ENCODE measurements around the gene NFIB. TPM values are rescaled to one million over a fixed set of nuclear protein-coding genes. Genes with fewer than 3 reads are reported as not detected.

The NFIB gene
- total RNA-seq, 1 experiment from 2014 or later, result 75.8 TPM

DNA sequence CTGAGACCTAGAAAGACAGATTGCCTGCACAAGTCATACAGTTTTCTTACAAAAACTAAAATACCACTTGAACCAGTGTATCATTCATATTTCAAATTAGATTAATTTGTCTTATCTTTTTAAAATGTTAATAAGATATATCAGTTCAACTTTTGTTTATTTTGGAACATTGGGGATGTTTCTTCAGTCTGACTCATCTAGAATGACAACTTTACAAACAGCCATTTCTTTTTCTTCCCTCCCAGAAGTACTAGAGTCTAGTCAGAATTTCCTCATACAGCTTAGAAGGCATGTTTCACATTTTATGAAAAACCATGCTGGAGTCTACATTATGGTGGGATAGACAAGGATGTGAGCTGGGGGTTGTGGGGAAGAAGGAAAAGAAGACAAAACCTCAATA lies 262.5 kb downstream of the NFIB start:
- Mint-ChIP-seq H3K36me3 (ENCODE audit: insufficient read depth, unreplicated experiment) (no peaks in the 10 kb centered on the region), H3K27ac (ENCODE audit: unreplicated experiment) (no peak overlapping the region), H3K27me3 (ENCODE audit: unreplicated experiment) (no peaks in the 10 kb centered on the region), H3K4me1 (ENCODE audit: low read depth, unreplicated experiment) (no peaks in the 10 kb centered on the region), H3K4me3 (ENCODE audit: low read depth, unreplicated experiment) (no peak overlapping the region), H3K9me3 (ENCODE audit: low read depth, unreplicated experiment) (no peaks in the 10 kb centered on the region)
- TF ChIP-seq, protein P1, sequence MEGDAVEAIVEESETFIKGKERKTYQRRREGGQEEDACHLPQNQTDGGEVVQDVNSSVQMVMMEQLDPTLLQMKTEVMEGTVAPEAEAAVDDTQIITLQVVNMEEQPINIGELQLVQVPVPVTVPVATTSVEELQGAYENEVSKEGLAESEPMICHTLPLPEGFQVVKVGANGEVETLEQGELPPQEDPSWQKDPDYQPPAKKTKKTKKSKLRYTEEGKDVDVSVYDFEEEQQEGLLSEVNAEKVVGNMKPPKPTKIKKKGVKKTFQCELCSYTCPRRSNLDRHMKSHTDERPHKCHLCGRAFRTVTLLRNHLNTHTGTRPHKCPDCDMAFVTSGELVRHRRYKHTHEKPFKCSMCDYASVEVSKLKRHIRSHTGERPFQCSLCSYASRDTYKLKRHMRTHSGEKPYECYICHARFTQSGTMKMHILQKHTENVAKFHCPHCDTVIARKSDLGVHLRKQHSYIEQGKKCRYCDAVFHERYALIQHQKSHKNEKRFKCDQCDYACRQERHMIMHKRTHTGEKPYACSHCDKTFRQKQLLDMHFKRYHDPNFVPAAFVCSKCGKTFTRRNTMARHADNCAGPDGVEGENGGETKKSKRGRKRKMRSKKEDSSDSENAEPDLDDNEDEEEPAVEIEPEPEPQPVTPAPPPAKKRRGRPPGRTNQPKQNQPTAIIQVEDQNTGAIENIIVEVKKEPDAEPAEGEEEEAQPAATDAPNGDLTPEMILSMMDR (IDR thresholded peaks at IDR 0.05; ENCODE audit: unreplicated experiment), result no peak
- BruUV-seq (replicated peaks), result no TSS peak
- CTCF ChIA-PET, result no interaction called here
- no peak for DNase-seq
- intact Hi-C loops (cut with micrococcal nuclease; ENCODE audit: unreplicated experiment), result no loop called here

DNA sequence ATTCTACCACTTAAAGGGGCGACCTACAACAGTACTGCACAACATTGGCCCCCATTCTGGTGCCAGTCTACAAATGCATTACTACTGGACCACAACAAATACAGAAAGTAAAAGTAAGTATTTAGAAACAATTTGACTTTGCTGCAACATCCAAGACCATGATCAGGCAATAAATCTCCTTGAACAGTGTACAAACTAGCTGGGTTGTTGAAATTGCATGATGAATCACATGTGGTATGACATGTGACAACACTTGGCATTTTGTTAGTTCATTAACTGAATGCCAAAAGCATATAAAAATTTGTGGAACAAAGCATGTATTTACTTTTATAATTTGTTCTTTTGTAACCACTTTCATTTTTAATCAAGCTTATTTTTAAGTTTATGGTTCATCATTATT lies 270.5 kb downstream of the NFIB start:
- BruUV-seq (replicated peaks), result no TSS peak
- intact Hi-C loops (cut with micrococcal nuclease; ENCODE audit: unreplicated experiment), result no loop called here
- TF ChIP-seq, protein P1 (IDR thresholded peaks at IDR 0.05; ENCODE audit: unreplicated experiment), result no peak

DNA sequence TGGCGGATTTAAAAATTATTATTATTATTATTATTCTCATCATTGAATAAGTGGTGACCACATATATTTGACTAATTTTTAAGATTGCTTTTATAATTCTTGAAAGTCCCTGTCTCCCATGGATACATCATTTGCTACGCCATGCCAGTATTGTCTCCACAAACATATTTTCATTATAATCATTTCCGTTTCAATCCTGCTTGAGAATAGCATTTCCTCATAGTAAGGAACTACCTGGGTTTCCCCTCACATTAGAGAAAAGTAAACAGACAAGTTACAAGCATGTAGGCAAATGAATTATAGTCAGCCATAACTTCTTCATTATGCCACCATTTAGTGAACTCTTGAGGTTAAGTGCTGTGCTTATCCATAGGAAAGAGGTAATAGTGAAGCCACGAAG lies 276.6 kb downstream of the NFIB start:
- no TSS peak for BruUV-seq (replicated peaks)
- H3K27ac Mint-ChIP-seq (ENCODE audit: unreplicated experiment), result no peak overlapping the region
- H3K4me3 Mint-ChIP-seq (ENCODE audit: low read depth, unreplicated experiment), result no peak overlapping the region
- intact Hi-C loops (cut with micrococcal nuclease; ENCODE audit: unreplicated experiment), result loop anchor here (10.0 kb wide), 1 partner anchor 1283 kb away; no protein-coding TSS in a partner anchor
- H3K9me3 Mint-ChIP-seq (ENCODE audit: low read depth, unreplicated experiment), result no peaks in the 10 kb centered on the region
- no peaks in the 10 kb centered on the region for H3K27me3 Mint-ChIP-seq (ENCODE audit: unreplicated experiment)
- no peak for DNase-seq
- H3K36me3 Mint-ChIP-seq (ENCODE audit: insufficient read depth, unreplicated experiment), result no peaks in the 10 kb centered on the region
- CTCF ChIA-PET, result no interaction called here
- TF ChIP-seq, protein P1 (IDR thresholded peaks at IDR 0.05; ENCODE audit: unreplicated experiment), result no peak
- no peaks in the 10 kb centered on the region for H3K4me1 Mint-ChIP-seq (ENCODE audit: low read depth, unreplicated experiment)

More for the DNA sequence above, 270.5 kb downstream of the NFIB start:
- Mint-ChIP-seq H3K4me3 (ENCODE audit: low read depth, unreplicated experiment) (no peak overlapping the region), H3K9me3 (ENCODE audit: low read depth, unreplicated experiment) (no peaks in the 10 kb centered on the region), H3K27ac (ENCODE audit: unreplicated experiment) (no peak overlapping the region), H3K27me3 (ENCODE audit: unreplicated experiment) (no peaks in the 10 kb centered on the region), H3K4me1 (ENCODE audit: low read depth, unreplicated experiment) (no peaks in the 10 kb centered on the region), H3K36me3 (ENCODE audit: insufficient read depth, unreplicated experiment) (no peaks in the 10 kb centered on the region)
- no peak for DNase-seq
- CTCF ChIA-PET, result no interaction called here

DNA sequence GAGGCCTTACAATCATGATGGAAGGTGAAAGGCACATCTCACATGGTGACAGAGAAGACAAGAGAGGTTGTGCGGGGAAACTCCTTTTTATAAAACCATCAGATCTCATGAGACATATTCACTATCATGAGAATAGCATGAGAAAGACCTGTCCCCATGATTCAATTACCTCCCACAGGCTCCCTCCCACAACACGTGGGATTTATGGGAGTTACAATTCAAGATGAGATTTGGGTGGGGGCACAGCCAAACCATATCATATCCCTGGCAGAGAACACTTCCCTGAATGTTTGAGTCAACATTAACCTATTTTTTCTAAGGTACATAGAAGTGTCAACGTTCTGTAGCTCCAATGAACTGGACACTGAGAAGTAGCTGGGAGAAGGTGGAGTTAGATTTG lies 280.9 kb downstream of the NFIB start:
- H3K9me3 Mint-ChIP-seq (ENCODE audit: low read depth, unreplicated experiment), result no peaks in the 10 kb centered on the region
- TF ChIP-seq, protein P1 (IDR thresholded peaks at IDR 0.05; ENCODE audit: unreplicated experiment), result no peak
- peaks cover 7% of the 10 kb centered on the region for H3K36me3 Mint-ChIP-seq (ENCODE audit: insufficient read depth, unreplicated experiment)
- no peaks in the 10 kb centered on the region for H3K27me3 Mint-ChIP-seq (ENCODE audit: unreplicated experiment)
- H3K27ac Mint-ChIP-seq (ENCODE audit: unreplicated experiment), result no peak overlapping the region
- no peak overlapping the region for H3K4me3 Mint-ChIP-seq (ENCODE audit: low read depth, unreplicated experiment)
- CTCF ChIA-PET, result no interaction called here
- no TSS peak for BruUV-seq (replicated peaks)
- no peaks in the 10 kb centered on the region for H3K4me1 Mint-ChIP-seq (ENCODE audit: low read depth, unreplicated experiment)
- no peak for DNase-seq
- intact Hi-C loops (cut with micrococcal nuclease; ENCODE audit: unreplicated experiment), result loop anchor here (10.0 kb wide), 1 partner anchor 1278 kb away; no protein-coding TSS in a partner anchor

All from Calu3 (cell line).